BE2C (cell line): ENCODE results near the gene POC1A.
"Not testable (repeated sequence)": the region's sequence is repeated elsewhere in the genome, so short reads cannot be mapped to it uniquely, and the experiment has no call there.

ENCODE experiments used
- DNase-seq: peaks from one replicate; pipeline ENCODE4 v3.0.0-alpha.2; 2020
- H3K27me3 ChIP-seq: fragments of 250-450 bp; sonication (Bioruptor Pico); 2 replicates; pipeline ENCODE4 v1.5.1; 2020; ENCODE audit warnings: mild to moderate bottlenecking
- H3K36me3 ChIP-seq: fragments of 250-450 bp; sonication (Bioruptor Pico); 2 replicates; pipeline ENCODE4 v1.5.1; 2020; ENCODE audit warnings: mild to moderate bottlenecking
- H3K4me1 ChIP-seq: fragments of 250-450 bp; sonication (Bioruptor Pico); 2 replicates; pipeline ENCODE4 v1.5.1; 2020
- H3K4me3 ChIP-seq: 2 replicates; pipeline ENCODE4 v1.5.1; 2011; ENCODE audit warnings: low read depth, low read length
- H3K9me3 ChIP-seq: fragments of 250-450 bp; sonication (Bioruptor Pico); 2 replicates; pipeline ENCODE4 v1.5.1; 2020
- CTCF ChIP-seq: IDR thresholded peaks from 2 replicates; pipeline ENCODE4 v1.5.1; 2012; ENCODE audit warnings: mild to moderate bottlenecking, low read depth, low read length

POC1A gene

GRCh38 chr3:52044869-52045619, 109.2 kb downstream of the POC1A start:
- H3K4me3 ChIP-seq, result no peak overlapping the region
- no peak for TF ChIP-seq CTCF
- no peaks in the 10 kb centered on the region for H3K27me3 ChIP-seq
- no peaks in the 10 kb centered on the region for H3K9me3 ChIP-seq
- H3K36me3 ChIP-seq, result peaks cover 11% of the 10 kb centered on the region
- DNase-seq, result no peak
- peaks cover 37% of the 10 kb centered on the region for H3K4me1 ChIP-seq

- Histone ChIP-seq H3K9me3 (no peaks in the 10 kb centered on the region), H3K27me3 (no peaks in the 10 kb centered on the region), H3K36me3 (no peaks in the 10 kb centered on the region), H3K4me3 (no peak overlapping the region), H3K4me1 (peaks cover 34% of the 10 kb centered on the region)
- no peak for DNase-seq
- TF ChIP-seq CTCF, result no peak
Observed at GRCh38 chr3:52043750-52044149, 110.5 kb downstream of the POC1A start.

- not testable (repeated sequence) for H3K4me3 ChIP-seq, H3K36me3 ChIP-seq, DNase-seq, H3K9me3 ChIP-seq, H3K27me3 ChIP-seq
- H3K4me1 ChIP-seq, result peaks cover 31% of the 10 kb centered on the region
Observed at GRCh38 chr3:52043039-52043438, 111.2 kb downstream of the POC1A start.

GRCh38 chr3:52041118-52041731, 113.0 kb downstream of the POC1A start:
- TF ChIP-seq CTCF, result peak; percentile 54
- no peaks in the 10 kb centered on the region for H3K36me3 ChIP-seq
- H3K4me3 ChIP-seq, result no peak overlapping the region
- no peaks in the 10 kb centered on the region for H3K9me3 ChIP-seq
- peak; percentile 69 for DNase-seq
- H3K27me3 ChIP-seq, result no peaks in the 10 kb centered on the region
- peaks cover 19% of the 10 kb centered on the region for H3K4me1 ChIP-seq

GRCh38 chr3:52040600-52040999, 113.6 kb downstream of the POC1A start:
- no peak for DNase-seq
- H3K4me1 ChIP-seq, result peaks cover 15% of the 10 kb centered on the region

GRCh38 chr3:52039846-52040245, 114.4 kb downstream of the POC1A start:
- H3K27me3 ChIP-seq, result no peaks in the 10 kb centered on the region
- DNase-seq, result no peak
- H3K9me3 ChIP-seq, result no peaks in the 10 kb centered on the region
- TF ChIP-seq CTCF, result no peak
- H3K4me3 ChIP-seq, result no peak overlapping the region
- peaks cover 10% of the 10 kb centered on the region for H3K4me1 ChIP-seq
- H3K36me3 ChIP-seq, result no peaks in the 10 kb centered on the region

More at GRCh38 chr3:52040600-52040999, 113.6 kb downstream of the POC1A start:
- Histone ChIP-seq H3K36me3 (no peaks in the 10 kb centered on the region), H3K4me3 (no peak overlapping the region), H3K9me3 (no peaks in the 10 kb centered on the region), H3K27me3 (no peaks in the 10 kb centered on the region)
- no peak for TF ChIP-seq CTCF
